GM18870 (cell line): ENCODE results near the gene FAHD1.

Experiments used
- ATAC-seq: cut with Tn5 transposase; IDR thresholded peaks from one replicate; pipeline ENCODE4 v1.9.1; 2021; ENCODE audit warnings: moderate library complexity; ENCODE audit not compliant: unreplicated experiment

Gene FAHD1

DNA sequence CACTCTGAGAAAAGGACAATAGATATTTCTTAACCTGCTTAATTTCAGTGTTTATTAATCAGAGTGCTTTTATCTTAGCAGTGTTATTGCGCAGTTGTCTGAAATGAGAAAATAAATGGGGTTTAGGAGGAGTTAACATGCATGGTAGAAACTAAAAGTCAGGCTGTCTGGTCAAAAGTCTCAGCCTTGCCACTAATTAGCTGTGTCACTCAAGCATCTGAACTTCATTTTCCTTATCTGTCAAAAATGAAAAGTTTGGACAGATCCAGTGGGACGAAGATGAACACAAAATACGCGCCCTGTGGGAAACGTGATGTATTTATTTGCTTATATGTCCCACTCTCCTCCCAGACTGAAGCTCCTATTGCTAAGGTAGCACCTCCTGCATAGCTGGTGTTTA lies 51.2 kb downstream of the FAHD1 start:
- no peak for ATAC-seq
